Adipocyte (in vitro differentiated cells): ENCODE results near the gene LMBRD2.

Source experiments
- DNase-seq: peaks from one replicate; pipeline ENCODE4 v3.0.0-alpha.2; 2015; ENCODE audit warnings: low read depth
- H3K27me3 ChIP-seq: replicated peaks from 2 replicates; pipeline ENCODE4 v1.7.0; 2013; ENCODE audit warnings: mild to moderate bottlenecking, low read length, moderate library complexity; ENCODE audit not compliant: control insufficient read depth, insufficient read depth
- H3K36me3 ChIP-seq: 2 replicates; pipeline ENCODE4 v1.7.0; 2013; ENCODE audit warnings: low read length, mild to moderate bottlenecking, moderate library complexity; ENCODE audit not compliant: control insufficient read depth, insufficient read depth, severe bottlenecking
- H3K4me1 ChIP-seq: 2 replicates; pipeline ENCODE4 v1.7.0; 2013; ENCODE audit warnings: mild to moderate bottlenecking, low read length, moderate library complexity; ENCODE audit not compliant: control insufficient read depth, insufficient read depth
- H3K4me3 ChIP-seq: 2 replicates; pipeline ENCODE4 v1.7.0; 2013; ENCODE audit warnings: mild to moderate bottlenecking, low read length, moderate library complexity
- H3K9ac ChIP-seq: 2 replicates; pipeline ENCODE4 v1.7.0; 2013; ENCODE audit warnings: mild to moderate bottlenecking, low read length, moderate library complexity
- H3K9me3 ChIP-seq: 2 replicates; pipeline ENCODE4 v1.7.0; 2013; ENCODE audit warnings: mild to moderate bottlenecking, low read length, moderate library complexity; ENCODE audit not compliant: control insufficient read depth

LMBRD2 gene

DNA sequence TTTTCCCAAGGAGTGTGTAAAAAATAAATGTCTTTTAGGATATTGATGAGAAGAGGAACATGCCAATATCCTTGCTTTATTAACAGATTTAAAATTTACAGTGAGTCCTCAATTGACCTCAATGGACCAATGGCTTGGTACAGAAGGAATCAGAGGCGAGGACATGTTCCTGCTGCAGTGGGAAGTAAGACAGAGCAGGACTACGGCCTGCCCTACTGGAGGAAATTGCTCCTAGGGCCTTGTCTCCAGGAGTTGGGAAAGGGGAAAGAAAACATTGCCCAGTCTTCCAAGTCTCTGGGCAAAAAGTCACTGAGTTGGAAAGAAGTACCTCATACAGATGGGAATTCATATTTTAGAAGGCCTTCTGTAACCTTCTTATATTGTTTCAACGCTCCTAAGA, 51.9 kb downstream of the LMBRD2 start:
- no peaks in the 10 kb centered on the region for H3K4me1 ChIP-seq
- H3K9ac ChIP-seq, result no peak overlapping the region
- H3K4me3 ChIP-seq, result no peak overlapping the region
- no peaks in the 10 kb centered on the region for H3K27me3 ChIP-seq
- H3K9me3 ChIP-seq, result no peaks in the 10 kb centered on the region
- no peak for DNase-seq
- H3K36me3 ChIP-seq, result peaks cover 18% of the 10 kb centered on the region

- Histone ChIP-seq H3K36me3 (no peaks in the 10 kb centered on the region), H3K4me3 (no peak overlapping the region), H3K4me1 (no peaks in the 10 kb centered on the region), H3K9me3 (no peaks in the 10 kb centered on the region), H3K9ac (no peak overlapping the region), H3K27me3 (no peaks in the 10 kb centered on the region)
- no peak for DNase-seq
These were observed 55.2 kb downstream of the LMBRD2 start for GRCh38 chr5:36096486-36096885.

DNA sequence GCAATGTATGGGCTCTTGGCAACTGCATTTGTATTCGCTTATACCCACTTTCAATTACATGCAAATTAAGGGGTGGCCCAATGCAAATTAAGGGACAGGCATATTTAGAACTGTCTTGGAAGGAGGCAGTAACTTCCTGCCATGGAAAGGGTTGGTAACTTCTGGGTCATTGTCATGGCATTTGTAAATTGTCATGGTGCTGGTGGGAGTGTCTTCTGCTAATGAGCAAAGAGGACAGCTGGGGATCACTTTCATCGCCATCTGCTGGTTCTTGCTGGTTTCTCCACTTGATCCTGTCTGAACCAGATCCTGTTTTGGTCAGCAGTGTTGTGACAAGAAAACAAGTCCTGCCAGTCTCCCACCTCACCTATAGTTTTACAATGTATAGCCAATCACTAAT, 61.7 kb downstream of the LMBRD2 start:
- no peaks in the 10 kb centered on the region for H3K4me1 ChIP-seq
- DNase-seq, result peak; percentile 10
- H3K9ac ChIP-seq, result no peak overlapping the region
- no peak overlapping the region for H3K4me3 ChIP-seq
- no peaks in the 10 kb centered on the region for H3K36me3 ChIP-seq
- peaks cover 6% of the 10 kb centered on the region for H3K27me3 ChIP-seq
- peaks cover 13% of the 10 kb centered on the region for H3K9me3 ChIP-seq

DNA sequence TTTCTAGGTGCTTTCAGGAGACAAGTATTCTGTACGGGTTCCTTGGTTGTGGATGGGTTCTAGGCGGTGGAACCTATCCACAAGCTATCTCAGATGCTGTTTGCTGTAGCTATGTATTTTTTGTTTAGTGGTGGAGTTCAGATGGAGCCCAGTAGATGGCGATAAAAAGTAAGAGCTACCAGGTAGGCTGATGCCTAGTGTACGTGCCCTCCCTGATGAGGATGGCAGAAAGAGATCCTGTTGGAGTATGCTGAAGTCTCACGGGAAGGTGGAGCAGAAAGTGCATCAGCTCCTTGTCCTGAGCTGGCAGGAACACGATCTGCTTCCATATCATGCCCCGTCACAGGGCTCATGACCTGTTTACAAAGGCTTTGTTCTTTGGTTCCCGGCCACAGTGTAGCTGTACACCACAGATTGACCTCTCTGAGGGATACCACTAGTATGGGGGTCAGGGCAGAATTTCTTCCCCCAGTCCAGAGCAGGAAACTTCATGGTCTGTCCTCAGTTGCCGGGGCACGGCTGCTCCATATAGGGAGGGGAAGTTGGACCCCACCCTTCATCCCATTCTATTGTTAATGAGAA, 72.4 kb downstream of the LMBRD2 start:
- H3K36me3 ChIP-seq, result no peaks in the 10 kb centered on the region
- peak; percentile 72 for DNase-seq
- no peak overlapping the region for H3K4me3 ChIP-seq
- no peaks in the 10 kb centered on the region for H3K4me1 ChIP-seq
- H3K9ac ChIP-seq, result no peak overlapping the region
- H3K27me3 ChIP-seq, result peaks cover 22% of the 10 kb centered on the region
- no peaks in the 10 kb centered on the region for H3K9me3 ChIP-seq

- Histone ChIP-seq H3K27me3 (peaks cover 22% of the 10 kb centered on the region), H3K9me3 (no peaks in the 10 kb centered on the region), H3K4me3 (no peak overlapping the region), H3K36me3 (no peaks in the 10 kb centered on the region), H3K9ac (no peak overlapping the region), H3K4me1 (no peaks in the 10 kb centered on the region)
- DNase-seq, result no peak
These were observed 73.3 kb downstream of the LMBRD2 start for GRCh38 chr5:36078430-36078829.

GRCh38 chr5:36073595-36074216, 78.0 kb downstream of the LMBRD2 start:
- DNase-seq, result no peak
- Histone ChIP-seq H3K4me1 (peaks cover 3% of the 10 kb centered on the region), H3K9me3 (no peaks in the 10 kb centered on the region), H3K36me3 (no peaks in the 10 kb centered on the region), H3K9ac (no peak overlapping the region), H3K27me3 (peaks cover 41% of the 10 kb centered on the region), H3K4me3 (no peak overlapping the region)

- H3K4me1 ChIP-seq, result peaks cover 3% of the 10 kb centered on the region
- H3K27me3 ChIP-seq, result peaks cover 47% of the 10 kb centered on the region
- H3K9ac ChIP-seq, result no peak overlapping the region
- DNase-seq, result no peak
- H3K9me3 ChIP-seq, result no peaks in the 10 kb centered on the region
- H3K36me3 ChIP-seq, result no peaks in the 10 kb centered on the region
- peak overlapping the region; percentile 75 for H3K4me3 ChIP-seq
These were observed 80.8 kb downstream of the LMBRD2 start for GRCh38 chr5:36070687-36071571.

GRCh38 chr5:36068751-36069281, 82.9 kb downstream of the LMBRD2 start:
- Histone ChIP-seq H3K4me3 (no peak overlapping the region), H3K36me3 (no peaks in the 10 kb centered on the region), H3K9me3 (no peaks in the 10 kb centered on the region), H3K4me1 (peaks cover 3% of the 10 kb centered on the region), H3K9ac (no peak overlapping the region), H3K27me3 (peaks cover 69% of the 10 kb centered on the region)
- DNase-seq, result no peak

DNA sequence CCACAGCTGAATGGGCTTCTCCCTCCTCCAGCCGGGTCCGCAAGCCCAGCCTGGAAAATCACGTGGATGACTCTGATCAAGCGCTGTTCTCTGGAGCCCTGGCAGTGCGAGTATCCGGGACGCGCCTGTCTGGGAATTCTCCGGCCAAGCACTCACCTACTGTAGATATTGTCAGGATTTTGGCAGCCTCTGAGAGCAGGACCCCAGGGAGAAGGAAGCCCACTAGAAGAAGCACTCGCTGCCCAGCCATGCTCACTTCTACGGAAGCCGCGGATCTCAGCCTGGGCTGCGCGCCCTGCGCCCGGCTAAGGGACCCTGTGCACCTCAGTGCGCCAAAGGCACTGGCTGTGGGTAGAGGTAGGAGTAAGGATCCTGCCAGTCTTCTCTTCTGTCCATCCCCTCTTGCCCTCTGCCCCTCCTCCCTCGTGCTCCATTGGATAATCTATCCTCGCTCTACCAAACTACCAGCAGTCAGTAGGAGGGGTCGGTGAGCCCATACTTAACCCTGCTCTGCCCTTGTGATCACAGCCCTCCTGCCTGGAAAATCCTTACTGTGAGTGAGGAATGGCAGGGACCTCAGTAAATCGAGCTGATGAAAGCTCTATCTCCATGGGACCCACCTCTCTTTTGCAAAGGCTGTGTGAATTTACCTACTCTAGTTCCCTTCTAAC, 85.0 kb downstream of the LMBRD2 start, which contains the start of gene UGT3A2:
Gene UGT3A2, minus strand, starts transcription at position 343 of the 671 bp plus-strand sequence. Its CDS starts 93 bp downstream, at position 250.
- Histone ChIP-seq H3K36me3 (no peaks in the 10 kb centered on the region), H3K4me1 (peaks cover 3% of the 10 kb centered on the region), H3K27me3 (peaks cover 58% of the 10 kb centered on the region), H3K4me3 (peak within 1 kb of the TSS; percentile 12), H3K9ac (no peak within 1 kb of the TSS), H3K9me3 (no peaks in the 10 kb centered on the region)
- DNase-seq, result no peak

GRCh38 chr5:36066001-36066539, 85.6 kb downstream of the LMBRD2 start:
- no peaks in the 10 kb centered on the region for H3K4me1 ChIP-seq
- no peaks in the 10 kb centered on the region for H3K9me3 ChIP-seq
- no peaks in the 10 kb centered on the region for H3K36me3 ChIP-seq
- H3K4me3 ChIP-seq, result no peak overlapping the region
- no peak for DNase-seq
- H3K9ac ChIP-seq, result no peak overlapping the region
- peaks cover 55% of the 10 kb centered on the region for H3K27me3 ChIP-seq
